Measurements from ENCODE around the gene NENF.

DNA sequence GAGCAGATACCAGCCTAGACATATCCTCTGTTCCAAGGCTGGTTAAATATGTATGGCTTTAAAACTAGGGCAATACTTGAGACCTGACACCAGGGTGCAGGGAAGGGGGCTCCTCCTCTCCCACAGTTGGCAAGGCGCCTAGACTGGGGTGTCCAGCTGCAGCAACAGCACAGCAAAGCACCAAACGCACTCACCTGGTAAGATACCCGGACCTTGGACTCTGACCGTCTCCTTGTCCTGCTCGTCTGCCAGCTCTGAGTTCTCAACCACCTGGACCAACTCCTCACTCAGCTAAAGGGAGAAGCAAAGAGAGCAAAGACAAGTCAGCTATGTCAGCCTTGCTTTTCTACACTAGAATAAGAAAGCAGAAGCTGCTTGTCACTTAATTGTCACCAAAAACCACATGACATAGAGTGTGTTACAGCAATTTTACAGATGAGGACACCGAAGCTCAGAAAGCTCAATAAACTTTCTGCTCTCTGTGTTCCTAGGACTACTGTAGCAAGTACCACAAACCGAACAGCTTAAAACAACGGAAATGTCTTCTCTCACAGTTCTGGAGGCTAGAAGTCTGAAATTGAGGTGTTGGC, 22.4 kb upstream of the NENF start:
- TF ChIP-seq, protein P1, sequence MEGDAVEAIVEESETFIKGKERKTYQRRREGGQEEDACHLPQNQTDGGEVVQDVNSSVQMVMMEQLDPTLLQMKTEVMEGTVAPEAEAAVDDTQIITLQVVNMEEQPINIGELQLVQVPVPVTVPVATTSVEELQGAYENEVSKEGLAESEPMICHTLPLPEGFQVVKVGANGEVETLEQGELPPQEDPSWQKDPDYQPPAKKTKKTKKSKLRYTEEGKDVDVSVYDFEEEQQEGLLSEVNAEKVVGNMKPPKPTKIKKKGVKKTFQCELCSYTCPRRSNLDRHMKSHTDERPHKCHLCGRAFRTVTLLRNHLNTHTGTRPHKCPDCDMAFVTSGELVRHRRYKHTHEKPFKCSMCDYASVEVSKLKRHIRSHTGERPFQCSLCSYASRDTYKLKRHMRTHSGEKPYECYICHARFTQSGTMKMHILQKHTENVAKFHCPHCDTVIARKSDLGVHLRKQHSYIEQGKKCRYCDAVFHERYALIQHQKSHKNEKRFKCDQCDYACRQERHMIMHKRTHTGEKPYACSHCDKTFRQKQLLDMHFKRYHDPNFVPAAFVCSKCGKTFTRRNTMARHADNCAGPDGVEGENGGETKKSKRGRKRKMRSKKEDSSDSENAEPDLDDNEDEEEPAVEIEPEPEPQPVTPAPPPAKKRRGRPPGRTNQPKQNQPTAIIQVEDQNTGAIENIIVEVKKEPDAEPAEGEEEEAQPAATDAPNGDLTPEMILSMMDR (conservative IDR thresholded peaks at IDR 0.05; ENCODE audit: low read length), result no peak
- TF ChIP-seq EZH2phosphoT487 (IDR thresholded peaks at IDR 0.05; ENCODE audit: borderline replicate concordance), result no peak
